ENCODE measurements around the gene FAF1.
"Not testable (repeated sequence)": the region's sequence is repeated elsewhere in the genome, so short reads cannot be mapped to it uniquely, and the experiment has no call there.

FAF1 gene

GRCh38 chr1:50750021-50750619 is 209.9 kb downstream of the FAF1 start:
- H3K27me3 ChIP-seq = no peaks in the 10 kb centered on the region
- peaks cover 0 to 3% (median 0%) of the 10 kb centered on the region in 3 donors for H3K36me3 ChIP-seq
- H3K4me1 ChIP-seq = peaks cover 0 to 10% (median 5%) of the 10 kb centered on the region in 4 donors
- no peak for DNase-seq
- H3K4me3 ChIP-seq = no peak overlapping the region
- no peak overlapping the region for H3K27ac ChIP-seq
- intact Hi-C loops (cut with DNase I; ENCODE audit: low total_unique reads) = no loop called here
- no peaks in the 10 kb centered on the region for H3K9me3 ChIP-seq
- TF ChIP-seq CTCF (IDR thresholded peaks at IDR 0.05) = peak in 1 of 2 experiments; percentile 26

- intact Hi-C loops (cut with DNase I; ENCODE audit: low total_unique reads) = no loop called here
These were observed 212.7 kb downstream of the FAF1 start for GRCh38 chr1:50747394-50747793.

GRCh38 chr1:50742523-50742922 is 217.5 kb downstream of the FAF1 start:
- Histone ChIP-seq H3K4me1 (peaks cover 0 to 5% (median 0%) of the 10 kb centered on the region in 4 donors), H3K27me3 (no peaks in the 10 kb centered on the region), H3K27ac (no peak overlapping the region), H3K4me3 (no peak overlapping the region), H3K9me3 (no peaks in the 10 kb centered on the region), H3K36me3 (peaks cover 16 to 24% (median 21%) of the 10 kb centered on the region in 3 donors)
- intact Hi-C loops (cut with DNase I; ENCODE audit: low total_unique reads) = no loop called here
- no peak for TF ChIP-seq CTCF (IDR thresholded peaks at IDR 0.05)
- DNase-seq = no peak

More at GRCh38 chr1:50747394-50747793, 212.7 kb downstream of the FAF1 start:
- no peak overlapping the region for H3K27ac ChIP-seq
- no peak for TF ChIP-seq CTCF (IDR thresholded peaks at IDR 0.05)
- no peak overlapping the region for H3K4me3 ChIP-seq
- DNase-seq = no peak
- peaks cover 0 to 10% (median 5%) of the 10 kb centered on the region in 4 donors for H3K4me1 ChIP-seq
- no peaks in the 10 kb centered on the region for H3K27me3 ChIP-seq
- H3K9me3 ChIP-seq = no peaks in the 10 kb centered on the region
- H3K36me3 ChIP-seq = peaks cover 13 to 18% (median 16%) of the 10 kb centered on the region in 3 donors

GRCh38 chr1:50739125-50739524 is 220.9 kb downstream of the FAF1 start:
- intact Hi-C loops (cut with DNase I; ENCODE audit: low total_unique reads) = no loop called here
- H3K4me1 ChIP-seq = peaks cover 0 to 18% (median 0%) of the 10 kb centered on the region in 4 donors

GRCh38 chr1:50735443-50735842 is 224.6 kb downstream of the FAF1 start:
- H3K27me3 ChIP-seq = no peaks in the 10 kb centered on the region
- no peaks in the 10 kb centered on the region for H3K9me3 ChIP-seq
- H3K4me3 ChIP-seq = no peak overlapping the region
- DNase-seq = no peak
- H3K27ac ChIP-seq = no peak overlapping the region
- intact Hi-C loops (cut with DNase I; ENCODE audit: low total_unique reads) = no loop called here
- H3K4me1 ChIP-seq = peaks cover 0 to 18% (median 0%) of the 10 kb centered on the region in 4 donors
- peaks cover 0 to 6% (median 4%) of the 10 kb centered on the region in 3 donors for H3K36me3 ChIP-seq
- TF ChIP-seq CTCF (IDR thresholded peaks at IDR 0.05) = peak in 1 of 2 experiments; percentile 14

More at GRCh38 chr1:50739125-50739524, 220.9 kb downstream of the FAF1 start:
- Histone ChIP-seq H3K36me3 (peaks cover 13 to 21% (median 18%) of the 10 kb centered on the region in 3 donors), H3K27ac (no peak overlapping the region), H3K27me3 (no peaks in the 10 kb centered on the region), H3K9me3 (no peaks in the 10 kb centered on the region), H3K4me3 (no peak overlapping the region)
- DNase-seq = no peak
- TF ChIP-seq CTCF (IDR thresholded peaks at IDR 0.05) = no peak

GRCh38 chr1:50727578-50727977 is 232.5 kb downstream of the FAF1 start:
- H3K4me1 ChIP-seq; H3K27me3 ChIP-seq; H3K9me3 ChIP-seq; intact Hi-C loops (cut with DNase I; ENCODE audit: low total_unique reads); H3K27ac ChIP-seq; H3K4me3 ChIP-seq; DNase-seq: not testable (repeated sequence)
- H3K36me3 ChIP-seq = peaks cover 6 to 35% (median 15%) of the 10 kb centered on the region in 3 donors

All from tibial artery (tissue), 4 donors.